Common myeloid progenitor, CD34-positive (primary cell): ENCODE measurements around the gene KCNT2.
"Not testable (repeated sequence)": the region's sequence is repeated elsewhere in the genome, so short reads cannot be mapped to it uniquely, and the experiment has no call there.

Experiments
- CTCF ChIA-PET: fragments of 350-600 bp; sonication (Branson Sonifier 250); formaldehyde crosslinking; loops from one replicate; lab custom pipeline; 2021; ENCODE audit warnings: antibody characterized with exemption; lab: Charles Lee
- POLR2A ChIA-PET: fragments of 350-600 bp; sonication (Branson Sonifier 250); formaldehyde crosslinking; loops from one replicate; lab custom pipeline; 2021; ENCODE audit warnings: antibody characterized with exemption; lab: Charles Lee
- DNase-seq, 3 donors: peaks; one replicate each; pipeline versions ENCODE4 v3.0.0 to v3.0.0-alpha.2; 2013
- H3K27ac ChIP-seq, 2 experiments: 1 replicate in 1 of 2; 2 replicates in 1 of 2; pipeline ENCODE4 v1.7.0; 2013; ENCODE audit warnings: inconsistent platforms in 2 of 2, low read length in 2 of 2, mild to moderate bottlenecking in 2 of 2, low read depth in 1 of 2, moderate library complexity in 1 of 2; ENCODE audit not compliant: severe bottlenecking in 2 of 2, insufficient read depth in 1 of 2, poor library complexity in 1 of 2
- H3K27me3 ChIP-seq, 5 experiments: replicated peaks in 2 of 5; 1 replicate in 3 of 5; 2 replicates in 2 of 5; pipeline versions ENCODE4 v1.6.1 to v1.7.0; 2013; ENCODE audit warnings: low read length in 4 of 5, mild to moderate bottlenecking in 2 of 5, moderate library complexity in 2 of 5, inconsistent platforms in 1 of 5; ENCODE audit not compliant: insufficient read depth in 5 of 5, control insufficient read depth in 4 of 5
- H3K36me3 ChIP-seq, 4 experiments: 1 replicate in 2 of 4; 2 replicates in 2 of 4; pipeline versions ENCODE4 v1.6.1 to v1.7.0; 2013; ENCODE audit warnings: low read length in 3 of 4, control low read depth in 1 of 4, mild to moderate bottlenecking in 1 of 4; ENCODE audit not compliant: control insufficient read depth in 4 of 4, insufficient read depth in 4 of 4
- H3K4me1 ChIP-seq, 4 experiments: 1 replicate in 3 of 4; 2 replicates in 1 of 4; pipeline versions ENCODE4 v1.6.1 to v1.7.1; 2013; ENCODE audit warnings: low read length in 3 of 4, mild to moderate bottlenecking in 3 of 4, control low read depth in 1 of 4, inconsistent platforms in 1 of 4, moderate library complexity in 1 of 4; ENCODE audit not compliant: control insufficient read depth in 4 of 4, insufficient read depth in 4 of 4; ENCODE audit errors: control extremely low read depth in 1 of 4
- H3K4me3 ChIP-seq, 7 experiments: 1 replicate in 4 of 7; 2 replicates in 3 of 7; pipeline versions ENCODE4 v1.5.1 to v1.7.0; 2013; ENCODE audit warnings: mild to moderate bottlenecking in 7 of 7, low read length in 6 of 7, moderate library complexity in 6 of 7, inconsistent platforms in 2 of 7, low read depth in 2 of 7, control low read depth in 1 of 7; ENCODE audit not compliant: insufficient read depth in 4 of 7, control insufficient read depth in 1 of 7; ENCODE audit errors: extremely low read depth in 1 of 7
- H3K9me3 ChIP-seq, 5 experiments: 1 replicate in 4 of 5; 2 replicates in 1 of 5; pipeline versions ENCODE4 v1.6.1 to v1.7.1; 2013; ENCODE audit warnings: low read length in 4 of 5, mild to moderate bottlenecking in 2 of 5, inconsistent platforms in 1 of 5, low read depth in 1 of 5, moderate library complexity in 1 of 5; ENCODE audit not compliant: control insufficient read depth in 4 of 5, insufficient read depth in 2 of 5; ENCODE audit errors: control extremely low read depth in 1 of 5
- WGBS: methylation state at CpG from one replicate; pipeline ENCODE4 v1.1.5; 2013; ENCODE audit not compliant: insufficient coverage; 5-methylcytosine and 5-hydroxymethylcytosine counted together

The KCNT2 gene

GRCh38 chr1:196263086-196263485 lies 345.2 kb downstream of the KCNT2 start:
- H3K27ac ChIP-seq, DNase-seq, H3K27me3 ChIP-seq, H3K4me1 ChIP-seq, H3K36me3 ChIP-seq, H3K4me3 ChIP-seq, CTCF ChIA-PET, H3K9me3 ChIP-seq: not testable (repeated sequence)
- WGBS, result no CpG with 5 or more reads among the region's 4 CpGs
- POLR2A ChIA-PET, result interaction anchor here (0.7 kb wide), 1 partner anchor 1444 kb away, joined by 4 read pairs; no protein-coding TSS in a partner anchor

- H3K4me1 ChIP-seq, result no peaks in the 10 kb centered on the region
- CTCF ChIA-PET, result no interaction called here
- H3K36me3 ChIP-seq, result no peaks in the 10 kb centered on the region
- POLR2A ChIA-PET, result no interaction called here
- no peak overlapping the region for H3K4me3 ChIP-seq
- H3K27me3 ChIP-seq, result no peaks in the 10 kb centered on the region
- H3K27ac ChIP-seq, result no peak overlapping the region
- no peak for DNase-seq
- H3K9me3 ChIP-seq, result no peaks in the 10 kb centered on the region
Measured at GRCh38 chr1:196260270-196260669, 348.0 kb downstream of the KCNT2 start.

GRCh38 chr1:196259316-196259715 lies 348.9 kb downstream of the KCNT2 start:
- Histone ChIP-seq H3K4me3 (no peak overlapping the region), H3K27me3 (no peaks in the 10 kb centered on the region), H3K36me3 (no peaks in the 10 kb centered on the region), H3K9me3 (no peaks in the 10 kb centered on the region), H3K4me1 (no peaks in the 10 kb centered on the region), H3K27ac (no peak overlapping the region)
- no peak for DNase-seq
- CTCF ChIA-PET, result no interaction called here
- POLR2A ChIA-PET, result no interaction called here
- WGBS, result no CpG with 5 or more reads among the region's 2 CpGs

GRCh38 chr1:196255762-196256161 lies 352.5 kb downstream of the KCNT2 start:
- no peak overlapping the region for H3K27ac ChIP-seq
- ChIA-PET CTCF (no interaction called here), POLR2A (no interaction called here)
- no peak overlapping the region for H3K4me3 ChIP-seq
- H3K9me3 ChIP-seq, result no peaks in the 10 kb centered on the region
- H3K36me3 ChIP-seq, result no peaks in the 10 kb centered on the region
- no peak for DNase-seq
- H3K4me1 ChIP-seq, result no peaks in the 10 kb centered on the region
- no peaks in the 10 kb centered on the region for H3K27me3 ChIP-seq

- H3K4me1 ChIP-seq, result no peaks in the 10 kb centered on the region
- H3K27me3 ChIP-seq, result no peaks in the 10 kb centered on the region
- H3K9me3 ChIP-seq, result no peaks in the 10 kb centered on the region
- POLR2A ChIA-PET, result no interaction called here
- no peaks in the 10 kb centered on the region for H3K36me3 ChIP-seq
- H3K27ac ChIP-seq, result no peak overlapping the region
- H3K4me3 ChIP-seq, result no peak overlapping the region
- no peak for DNase-seq
- CTCF ChIA-PET, result no interaction called here
Measured at GRCh38 chr1:196229546-196229945, 378.7 kb downstream of the KCNT2 start.

- H3K27ac ChIP-seq, result no peak overlapping the region
- no peaks in the 10 kb centered on the region for H3K27me3 ChIP-seq
- POLR2A ChIA-PET, result no interaction called here
- DNase-seq, result no peak
- H3K4me3 ChIP-seq, result no peak overlapping the region
- CTCF ChIA-PET, result interaction anchor here (0.6 kb wide), 1 partner anchor 113 kb away, joined by 4 read pairs; no protein-coding TSS in a partner anchor
- no peaks in the 10 kb centered on the region for H3K36me3 ChIP-seq
- no peaks in the 10 kb centered on the region for H3K4me1 ChIP-seq
- no peaks in the 10 kb centered on the region for H3K9me3 ChIP-seq
- whole genome bisulfite sequencing, result 100% methylated on average over 1 of the region's 2 CpGs
Measured at GRCh38 chr1:196214866-196215265, 393.4 kb downstream of the KCNT2 start.

GRCh38 chr1:196209983-196210382 lies 398.3 kb downstream of the KCNT2 start:
- Histone ChIP-seq H3K4me1 (no peaks in the 10 kb centered on the region), H3K36me3 (no peaks in the 10 kb centered on the region), H3K27ac (no peak overlapping the region), H3K4me3 (no peak overlapping the region), H3K27me3 (no peaks in the 10 kb centered on the region), H3K9me3 (peaks cover 0 to 2% (median 0%) of the 10 kb centered on the region in 5 experiments)
- DNase-seq, result no peak
- 100% methylated on average over 2 of the region's 2 CpGs for WGBS
- ChIA-PET POLR2A (no interaction called here), CTCF (interaction anchor here (0.6 kb wide), 1 partner anchor 28 kb away, joined by 4 read pairs; no protein-coding TSS in a partner anchor)
